ENCODE results near the gene RAB2B.
"Not testable (repeated sequence)": the region's sequence is repeated elsewhere in the genome, so short reads cannot be mapped to it uniquely, and the experiment has no call there.

RAB2B gene

GRCh38 chr14:21494902-21495762, 18.4 kb upstream of the RAB2B start:
- DNase-seq (ENCODE audit: low read depth in 2 of 2, low spot score in 1 of 2), result no peak

GRCh38 chr14:21486640-21487087, 9.9 kb upstream of the RAB2B start:
- no peak for DNase-seq (ENCODE audit: low read depth in 2 of 2, low spot score in 1 of 2)

GRCh38 chr14:21476523-21476924, 235 bp downstream of the RAB2B start:
- DNase-seq (ENCODE audit: low read depth in 2 of 2, low spot score in 1 of 2), result peak; percentile 68 to 73

GRCh38 chr14:21475767-21476522, 814 bp downstream of the RAB2B start:
- DNase-seq (ENCODE audit: low read depth in 2 of 2, low spot score in 1 of 2), result no peak

- DNase-seq (ENCODE audit: low read depth in 2 of 2, low spot score in 1 of 2), result no peak
Measured at GRCh38 chr14:21467616-21468015, 9.1 kb downstream of the RAB2B start.

- DNase-seq (ENCODE audit: low read depth in 2 of 2, low spot score in 1 of 2), result peak; percentile 97 to 99
Measured at GRCh38 chr14:21455912-21456667, 20.7 kb downstream of the RAB2B start, which contains the start of gene CHD8. Gene CHD8 (minus strand): TSS chr14:21456123. CDS start chr14:21431643, 24,480 bp downstream.

- DNase-seq (ENCODE audit: low read depth in 2 of 2, low spot score in 1 of 2), result no peak
Measured at GRCh38 chr14:21455592-21455911, 21.2 kb downstream of the RAB2B start.

- no peak for DNase-seq (ENCODE audit: low read depth in 2 of 2, low spot score in 1 of 2)
Measured at GRCh38 chr14:21454843-21455544, 21.8 kb downstream of the RAB2B start.

GRCh38 chr14:21449899-21450216, 26.9 kb downstream of the RAB2B start:
- no peak for DNase-seq (ENCODE audit: low read depth in 2 of 2, low spot score in 1 of 2)

GRCh38 chr14:21442657-21443056, 34.1 kb downstream of the RAB2B start:
- DNase-seq (ENCODE audit: low read depth in 2 of 2, low spot score in 1 of 2), result not testable (repeated sequence)

GRCh38 chr14:21440859-21441258, 35.9 kb downstream of the RAB2B start:
- DNase-seq (ENCODE audit: low read depth in 2 of 2, low spot score in 1 of 2), result no peak

- peak; percentile 96 to 99 for DNase-seq (ENCODE audit: low read depth in 2 of 2, low spot score in 1 of 2)
Measured at GRCh38 chr14:21437063-21437901, 39.5 kb downstream of the RAB2B start.

GRCh38 chr14:21436567-21437062, 40.1 kb downstream of the RAB2B start:
- DNase-seq (ENCODE audit: low read depth in 2 of 2, low spot score in 1 of 2), result no peak

- no peak for DNase-seq (ENCODE audit: low read depth in 2 of 2, low spot score in 1 of 2)
Measured at GRCh38 chr14:21431126-21431525, 45.6 kb downstream of the RAB2B start.

GRCh38 chr14:21428930-21429329, 47.8 kb downstream of the RAB2B start:
- DNase-seq (ENCODE audit: low read depth in 2 of 2, low spot score in 1 of 2), result no peak

- DNase-seq (ENCODE audit: low read depth in 2 of 2, low spot score in 1 of 2), result no peak
Measured at GRCh38 chr14:21426692-21427091, 50.1 kb downstream of the RAB2B start.

GRCh38 chr14:21419528-21419927, 57.2 kb downstream of the RAB2B start:
- no peak for DNase-seq (ENCODE audit: low read depth in 2 of 2, low spot score in 1 of 2)

- DNase-seq (ENCODE audit: low read depth in 2 of 2, low spot score in 1 of 2), result no peak
Measured at GRCh38 chr14:21415329-21415728, 61.4 kb downstream of the RAB2B start.

- DNase-seq (ENCODE audit: low read depth in 2 of 2, low spot score in 1 of 2), result no peak
Measured at GRCh38 chr14:21414137-21414631, 62.6 kb downstream of the RAB2B start.
